GM18526 (cell line): ENCODE results near the gene METTL24.

Source experiments
- POLR2A ChIP-seq: IDR thresholded peaks from 3 replicates; pipeline ENCODE4 v1.6.1; 2011; ENCODE audit not compliant: insufficient read length; ENCODE audit errors: extremely low read depth

METTL24 gene

DNA sequence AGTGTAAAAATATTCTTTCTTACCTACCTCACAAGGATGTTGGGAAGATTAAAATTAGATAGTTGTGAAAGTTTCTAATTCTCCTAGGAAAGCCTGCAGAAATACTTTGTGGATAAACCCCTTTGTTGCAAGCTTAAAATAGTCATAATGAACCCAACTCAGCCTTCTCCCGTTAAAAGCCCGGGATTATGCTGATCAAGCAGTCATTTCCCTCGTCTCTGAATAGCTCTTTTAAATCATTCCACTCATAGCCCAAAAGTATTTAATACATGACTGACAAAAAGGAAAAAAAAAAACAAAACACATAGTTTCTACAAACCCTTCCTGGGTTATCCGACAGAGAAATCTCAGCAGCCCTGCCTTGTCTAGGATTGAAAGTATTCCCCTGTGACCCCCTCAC is 10.9 kb upstream of the METTL24 start:
- TF ChIP-seq POLR2A = no peak

DNA sequence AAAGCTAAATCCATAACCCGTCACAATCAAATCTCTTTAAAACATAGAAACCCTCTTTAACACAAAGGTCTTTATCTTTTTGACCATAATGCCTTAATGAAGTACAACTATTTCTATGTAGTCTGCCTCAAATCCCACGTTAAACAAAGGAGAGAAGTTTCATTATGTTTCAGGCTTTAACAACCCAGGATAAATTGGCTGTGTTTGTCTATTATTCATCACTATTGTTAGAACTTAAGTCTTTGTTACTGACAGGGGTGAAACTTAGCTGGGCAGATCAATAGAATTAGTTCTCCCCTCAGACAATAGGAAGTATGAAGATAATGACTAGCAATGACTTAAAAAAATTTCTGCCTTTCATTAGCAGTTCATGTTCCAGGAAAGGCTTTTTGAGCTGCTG is 10.1 kb upstream of the METTL24 start:
- no peak for TF ChIP-seq POLR2A

DNA sequence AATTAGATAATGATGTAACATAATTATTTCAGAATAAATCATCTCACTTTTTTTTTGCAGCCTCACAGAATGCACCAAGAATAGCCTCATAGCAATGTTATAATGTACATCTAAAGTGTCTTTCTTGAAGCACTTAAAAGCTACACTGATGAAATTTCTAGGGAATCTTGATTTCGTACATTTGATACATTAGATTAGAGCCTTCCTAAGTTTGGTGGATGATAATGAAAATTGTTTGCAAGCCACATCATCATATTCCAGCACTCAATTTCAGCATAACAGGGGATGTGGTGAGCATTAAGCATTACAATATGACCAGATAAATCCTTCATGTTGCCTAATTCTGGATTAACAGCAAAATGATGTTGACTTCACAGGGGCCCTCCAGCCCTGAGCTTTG is 9.7 kb upstream of the METTL24 start:
- no peak for TF ChIP-seq POLR2A

DNA sequence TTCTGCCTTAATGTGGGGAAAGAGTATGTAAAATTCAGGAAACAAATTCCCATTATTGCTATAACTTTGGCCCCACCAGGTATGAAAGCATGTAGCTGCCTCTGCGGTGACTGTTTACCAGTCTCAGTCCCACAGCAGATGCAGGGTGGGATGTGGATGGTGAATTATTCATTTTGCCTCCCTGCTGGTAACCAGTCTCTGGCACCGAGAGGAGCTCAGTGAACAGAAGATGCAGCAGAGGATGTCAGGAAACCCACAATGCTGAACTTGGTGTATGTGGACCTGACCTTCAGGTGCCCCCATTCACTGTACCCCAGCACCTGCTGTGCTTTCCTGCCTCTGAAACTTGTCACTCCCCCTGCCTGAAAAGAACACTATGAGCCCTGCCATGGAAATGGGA is 8.8 kb upstream of the METTL24 start:
- TF ChIP-seq POLR2A = no peak

DNA sequence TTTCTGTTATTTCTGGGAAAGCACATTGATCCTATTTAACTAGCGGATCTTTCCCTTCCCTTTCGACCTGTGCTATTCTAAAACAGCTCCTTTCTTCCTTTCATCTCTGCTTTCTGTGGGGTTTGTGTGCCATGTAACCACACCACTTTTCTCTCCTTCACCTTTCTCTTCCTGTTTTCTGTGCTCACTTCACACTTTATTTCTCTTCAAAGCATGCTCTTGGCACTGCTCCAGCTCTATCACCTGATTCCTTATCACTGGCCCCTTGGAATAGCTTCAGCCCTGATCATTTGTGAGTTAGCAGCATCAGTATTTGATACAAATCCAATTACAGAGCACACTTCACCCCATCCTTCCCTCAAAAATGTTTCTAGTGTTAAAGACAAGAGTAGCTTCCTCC is 8.1 kb upstream of the METTL24 start:
- TF ChIP-seq POLR2A = no peak

DNA sequence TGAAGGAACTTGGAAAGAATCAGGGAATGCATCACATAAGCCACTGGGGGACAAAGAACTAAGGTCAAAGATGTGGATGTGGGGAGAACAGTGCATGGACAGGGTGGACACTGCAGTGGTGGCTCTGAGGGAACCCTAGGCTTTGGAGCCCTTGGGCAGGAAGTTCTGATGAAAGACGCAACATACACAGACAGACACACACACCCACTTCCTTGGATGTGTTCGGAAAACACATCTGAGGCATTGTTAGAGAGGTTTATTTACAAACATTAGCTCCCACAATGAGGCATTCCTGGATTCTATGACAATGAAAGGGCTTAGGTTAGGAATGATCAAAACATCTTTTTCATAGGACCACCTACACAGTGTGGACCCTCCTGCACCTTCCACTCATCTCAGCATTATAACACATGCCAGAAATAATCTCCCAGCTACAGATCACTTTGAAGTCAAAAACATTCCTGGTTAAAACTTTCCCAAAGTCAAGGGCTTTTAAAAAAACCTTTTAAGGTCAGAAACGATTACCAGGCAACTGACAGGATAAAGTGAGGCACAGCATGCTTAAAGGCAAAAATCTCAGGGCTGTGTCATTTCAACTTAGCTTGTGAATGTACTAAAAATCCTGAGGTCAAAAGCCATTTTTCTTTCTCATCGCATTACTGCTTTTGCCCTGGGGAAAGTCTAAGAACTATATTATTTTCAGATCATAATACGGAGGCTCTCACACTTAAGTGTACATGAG is 6.4 kb upstream of the METTL24 start:
- no peak for TF ChIP-seq POLR2A

GRCh38 chr6:110363748-110364147 is 5.6 kb upstream of the METTL24 start:
- TF ChIP-seq POLR2A = no peak

- no peak for TF ChIP-seq POLR2A
Measured at GRCh38 chr6:110360676-110361075, 2.5 kb upstream of the METTL24 start.

GRCh38 chr6:110359556-110359955 is 1.4 kb upstream of the METTL24 start:
- no peak for TF ChIP-seq POLR2A

- no peak for TF ChIP-seq POLR2A
Measured at GRCh38 chr6:110358553-110359160, 508 bp upstream of the METTL24 start.

- TF ChIP-seq POLR2A = no peak
Measured at GRCh38 chr6:110357298-110357663, 868 bp downstream of the METTL24 start.

- no peak for TF ChIP-seq POLR2A
Measured at GRCh38 chr6:110356778-110357177, 1.4 kb downstream of the METTL24 start.

DNA sequence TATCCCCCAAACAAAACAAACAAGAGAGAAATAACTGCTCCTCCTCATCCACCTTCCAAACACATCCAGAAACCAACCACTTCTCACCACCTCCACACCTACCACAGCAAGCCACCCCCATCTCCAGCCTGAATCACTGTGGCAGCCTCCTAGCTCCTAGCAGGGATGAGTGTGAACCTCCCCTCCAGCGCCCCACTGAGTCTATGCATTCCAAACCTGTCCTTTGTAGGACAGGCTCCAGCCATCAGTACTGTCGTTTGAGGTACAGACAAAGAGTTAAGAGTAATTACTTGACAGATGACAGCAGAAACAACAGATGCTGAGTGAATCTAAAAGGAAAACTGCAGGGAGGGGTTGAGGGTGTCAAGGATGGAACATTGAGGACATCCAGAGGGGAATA is 2.4 kb downstream of the METTL24 start:
- TF ChIP-seq POLR2A = no peak

DNA sequence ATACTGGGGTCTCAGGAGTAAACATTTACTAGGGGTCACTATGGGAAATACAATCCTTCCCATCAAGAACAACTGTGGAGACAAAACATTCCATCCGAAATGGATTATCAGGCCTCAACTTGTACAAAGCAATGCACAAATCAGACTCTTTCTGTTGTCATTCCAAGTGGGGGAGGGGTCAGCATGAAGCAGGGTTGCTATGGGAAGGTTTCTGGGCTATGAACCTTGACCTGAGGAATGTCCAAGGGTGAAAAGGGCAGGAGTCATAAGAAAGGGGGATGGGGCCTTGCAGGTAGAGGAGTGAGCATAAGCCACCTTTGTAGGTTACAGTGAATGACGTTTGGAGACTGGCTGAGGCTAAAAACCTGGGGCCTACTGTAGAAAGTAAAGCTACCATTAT is 3.1 kb downstream of the METTL24 start:
- TF ChIP-seq POLR2A = no peak

- TF ChIP-seq POLR2A = no peak
Measured at GRCh38 chr6:110354153-110354552, 4.0 kb downstream of the METTL24 start.

- TF ChIP-seq POLR2A = no peak
Measured at GRCh38 chr6:110353457-110354001, 4.6 kb downstream of the METTL24 start.
